HCT116 (cell line): ENCODE measurements around the gene CCDC82. TPM values are rescaled to one million over a fixed set of nuclear protein-coding genes. Genes with fewer than 3 reads are reported as not detected.

ENCODE experiments used
- ATAC-seq: fragments of 200-7000 bp; cut with Tn5 transposase; 2 replicates; pipeline ENCODE4 v1.9.1; 2020; ENCODE audit warnings: mild to moderate bottlenecking, moderate library complexity
- BruUV-seq: library from RNA; stranded (reverse); fragments of 400-500 nt; replicated peaks from 2 replicates; lab custom pipeline; 2021; lab: Mats Ljungman, UMichigan
- CTCF ChIA-PET: fragments of 300-600 bp; sonication (Branson Sonifier 250); formaldehyde crosslinking; loops from one replicate; lab custom pipeline; 2021; ENCODE audit warnings: antibody characterized with exemption; lab: Charles Lee
- POLR2A ChIA-PET: fragments of 300-600, 350-600 bp; sonication (Branson Sonifier 250); formaldehyde crosslinking; loops from one replicate; lab custom pipeline; 2021; ENCODE audit warnings: antibody characterized with exemption; lab: Charles Lee
- RAD21 ChIA-PET, 2 experiments: fragments of 300-600 bp; sonication (Branson Sonifier 250); formaldehyde crosslinking; loops; one replicate each; lab custom pipeline; 2023; ENCODE audit warnings: low total read pairs in 2 of 2; ENCODE audit not compliant: uncharacterized antibody in 2 of 2, unreplicated experiment in 2 of 2, low non-redundant PET in 1 of 2; lab: Charles Lee
- DNase-seq: peaks from one replicate; pipeline ENCODE4 v3.0.0-alpha.2; 2010; ENCODE audit warnings: low read depth, low spot score
- H2AFZ ChIP-seq: fragments of 200-600 bp; shearing (Covaris generic), sonication (generic); 2 replicates; pipeline ENCODE4 v1.6.1; 2017; ENCODE audit warnings: low read depth, mixed run types, mixed read lengths, antibody characterized with exemption, low read length; ENCODE audit not compliant: poor library complexity, severe bottlenecking
- H3K27ac ChIP-seq: 2 replicates; pipeline ENCODE4 v1.5.1; 2012; ENCODE audit warnings: low read depth, low read length
- H3K27me3 ChIP-seq: fragments of 200-600 bp; sonication (generic); 2 replicates; pipeline ENCODE4 v1.6.1; 2016; ENCODE audit warnings: mixed run types, low read length, mixed read lengths; ENCODE audit not compliant: insufficient read depth
- H3K36me3 ChIP-seq, 2 experiments: fragments of 200-500 bp in 1 of 2; fragments of 200-600 bp in 1 of 2; sonication (Bioruptor generic) in 1 of 2; sonication (generic) in 1 of 2; 2 replicates each; pipeline versions ENCODE4 v1.5.1 to v1.6.1; 2014 to 2016; ENCODE audit warnings: low read length in 2 of 2, inconsistent platforms in 1 of 2, mixed read lengths in 1 of 2, mixed run types in 1 of 2; ENCODE audit not compliant: insufficient read depth in 2 of 2, control insufficient read depth in 1 of 2
- H3K4me1 ChIP-seq, 2 experiments: fragments of 200-600 bp in 1 of 2; sonication (generic) in 1 of 2; 2 replicates each; pipeline versions ENCODE4 v1.5.1 to v1.6.1; 2012 to 2017; ENCODE audit warnings: low read length in 2 of 2, inconsistent platforms in 1 of 2, mild to moderate bottlenecking in 1 of 2, mixed read lengths in 1 of 2, mixed run types in 1 of 2, moderate library complexity in 1 of 2; ENCODE audit not compliant: insufficient read depth in 2 of 2, control insufficient read depth in 1 of 2
- H3K4me2 ChIP-seq: fragments of 200-600 bp; sonication (generic); 2 replicates; pipeline ENCODE4 v1.6.1; 2017; ENCODE audit warnings: mixed run types, low read length, mixed read lengths
- H3K4me3 ChIP-seq, 2 experiments: fragments of 200-600 bp in 1 of 2; sonication (generic) in 1 of 2; replicated peaks in 1 of 2; 2 replicates each; pipeline ENCODE4 v1.5.1; 2011 to 2016; ENCODE audit warnings: low read length in 2 of 2, control low read depth in 1 of 2, low read depth in 1 of 2, mild to moderate bottlenecking in 1 of 2, mixed read lengths in 1 of 2, mixed run types in 1 of 2
- H3K79me2 ChIP-seq: fragments of 200-600 bp; sonication (generic); 2 replicates; pipeline ENCODE4 v1.6.1; 2017; ENCODE audit warnings: mild to moderate bottlenecking, mixed run types, low read length, moderate library complexity, mixed read lengths; ENCODE audit not compliant: insufficient read depth
- H3K9ac ChIP-seq: fragments of 200-600 bp; sonication (generic); 2 replicates; pipeline ENCODE4 v1.6.1; 2016; ENCODE audit warnings: low read length, mixed read lengths
- H3K9me2 ChIP-seq: fragments of 200-600 bp; sonication (generic), shearing (Covaris generic); 2 replicates; pipeline ENCODE4 v1.6.1; 2017; ENCODE audit warnings: mixed run types, mild to moderate bottlenecking, moderate library complexity; ENCODE audit not compliant: insufficient read depth
- H3K9me3 ChIP-seq, 2 experiments: fragments of 200-500 bp in 1 of 2; fragments of 200-600 bp in 1 of 2; sonication (Bioruptor generic) in 1 of 2; sonication (generic) in 1 of 2; 2 replicates each; pipeline ENCODE4 v1.6.1; 2014 to 2017; ENCODE audit warnings: low read length in 2 of 2, mixed read lengths in 2 of 2, inconsistent platforms in 1 of 2, low read depth in 1 of 2, mild to moderate bottlenecking in 1 of 2, mixed run types in 1 of 2, moderate library complexity in 1 of 2; ENCODE audit not compliant: control insufficient read depth in 1 of 2, insufficient read depth in 1 of 2
- H4K20me1 ChIP-seq: fragments of 200-600 bp; sonication (generic), shearing (Covaris generic); 2 replicates; pipeline ENCODE4 v1.6.1; 2017; ENCODE audit warnings: mixed run types, mild to moderate bottlenecking, moderate library complexity; ENCODE audit not compliant: insufficient read depth
- CBX3 ChIP-seq: IDR thresholded peaks from 2 replicates; pipeline ENCODE4 v1.6.1; 2012; ENCODE audit warnings: low read depth
- CEBPB ChIP-seq: IDR thresholded peaks from 2 replicates; pipeline ENCODE4 v1.6.1; 2012; ENCODE audit warnings: low read depth
- EGR1 ChIP-seq: IDR thresholded peaks from 2 replicates; pipeline ENCODE4 v1.6.1; 2012; ENCODE audit warnings: low read depth
- ELF1 ChIP-seq: IDR thresholded peaks from 2 replicates; pipeline ENCODE4 v1.6.1; 2012; ENCODE audit warnings: low read depth, borderline replicate concordance
- FOSL1 ChIP-seq: IDR thresholded peaks from 2 replicates; pipeline ENCODE4 v1.6.1; 2012; ENCODE audit warnings: low read depth
- JUND ChIP-seq: IDR thresholded peaks from 2 replicates; pipeline ENCODE4 v1.6.1; 2012
- MAX ChIP-seq: IDR thresholded peaks from 2 replicates; pipeline ENCODE4 v1.6.1; 2012
- POLR2A ChIP-seq: IDR thresholded peaks from 2 replicates; pipeline ENCODE4 v1.7.0; 2011; ENCODE audit warnings: borderline replicate concordance; ENCODE audit not compliant: insufficient read depth, insufficient read length; ENCODE audit errors: extremely low read depth
- POLR2AphosphoS5 ChIP-seq: IDR thresholded peaks from 2 replicates; pipeline ENCODE4 v1.6.1; 2011; ENCODE audit warnings: mild to moderate bottlenecking, low read depth, low read length, moderate library complexity
- RAD21 ChIP-seq: IDR thresholded peaks from 2 replicates; pipeline ENCODE4 v1.6.1; 2012; ENCODE audit warnings: low read depth, mild to moderate bottlenecking
- REST ChIP-seq: IDR thresholded peaks from 2 replicates; pipeline ENCODE4 v1.6.1; 2012; ENCODE audit warnings: low read depth
- SIN3A ChIP-seq: IDR thresholded peaks from 2 replicates; pipeline ENCODE4 v1.6.1; 2012; ENCODE audit warnings: low read depth
- SP1 ChIP-seq: IDR thresholded peaks from 2 replicates; pipeline ENCODE4 v1.6.1; 2012; ENCODE audit warnings: low read depth
- TCF7L2 ChIP-seq: IDR thresholded peaks from 2 replicates; pipeline ENCODE4 v1.7.0; 2011; ENCODE audit warnings: borderline replicate concordance, inconsistent platforms; ENCODE audit not compliant: insufficient read depth, insufficient read length; ENCODE audit errors: extremely low read depth
- ZBTB33 ChIP-seq: IDR thresholded peaks from 2 replicates; pipeline ENCODE4 v1.6.1; 2011; ENCODE audit warnings: mild to moderate bottlenecking, low read length, moderate library complexity; ENCODE audit not compliant: insufficient replicate concordance; ENCODE audit errors: extremely low read depth
- ZFX ChIP-seq: fragments of 450-650 bp; IDR thresholded peaks from 2 replicates; pipeline ENCODE4 v1.6.1; 2017
- ZNF274 ChIP-seq: fragments of 200-500 bp; sonication (Bioruptor generic); IDR thresholded peaks from 2 replicates; pipeline ENCODE4 v1.6.1; 2014; ENCODE audit warnings: mild to moderate bottlenecking, low read depth, low read length, inconsistent platforms
- intact Hi-C: fragments of 100-400 bp; cut with micrococcal nuclease; formaldehyde crosslinking; loops from 2 replicates; pipeline ENCODE4 v1.10.0; 2022
- total RNA-seq: library from RNA; stranded (reverse); gene quantifications from one replicate; pipeline ENCODE4 v1.2.1, GENCODE V29; 2021; ENCODE audit not compliant: unreplicated experiment

CCDC82 gene
- total RNA-seq, 1 experiment from 2014 or later, result 11.2 TPM

GRCh38 chr11:96317571-96317970, 72.1 kb downstream of the CCDC82 start:
- no peak overlapping the region for H3K9ac ChIP-seq
- H4K20me1 ChIP-seq, result no peaks in the 10 kb centered on the region
- DNase-seq, result no peak
- ChIA-PET CTCF (no interaction called here), RAD21 (no interaction called here), POLR2A (no interaction called here)
- BruUV-seq, result no TSS peak
- no peaks in the 10 kb centered on the region for H3K27me3 ChIP-seq
- H3K79me2 ChIP-seq, result no peaks in the 10 kb centered on the region
- intact Hi-C loops, result no loop called here
- H3K9me2 ChIP-seq, result no peaks in the 10 kb centered on the region
- H2AFZ ChIP-seq, result no peak overlapping the region
- TF ChIP-seq REST (no peak), ELF1 (no peak), ZBTB33 (no peak), CEBPB (no peak), SIN3A (no peak), CBX3 (no peak), JUND (no peak), RAD21 (no peak), ZNF274 (no peak), ZFX (no peak), POLR2AphosphoS5 (no peak), SP1 (no peak), POLR2A (no peak), FOSL1 (no peak), MAX (no peak), TCF7L2 (no peak), EGR1 (no peak)
- H3K4me1 ChIP-seq, result peaks cover 15 to 29% of the 10 kb centered on the region in 2 experiments
- H3K4me3 ChIP-seq, result no peak overlapping the region
- ATAC-seq, result no peak
- no peaks in the 10 kb centered on the region for H3K36me3 ChIP-seq
- no peak overlapping the region for H3K27ac ChIP-seq
- no peaks in the 10 kb centered on the region for H3K9me3 ChIP-seq
- no peak overlapping the region for H3K4me2 ChIP-seq
